Measurements from ENCODE around the gene CAPZA1.

Gene CAPZA1

GRCh38 chr1:112675728-112676381 is 56.2 kb downstream of the CAPZA1 start:
- H3K4me3 ChIP-seq (replicated peaks; ENCODE audit: low read depth, low read length) = peak overlapping the region; percentile 82
- TF ChIP-seq CTCF (IDR thresholded peaks at IDR 0.05; ENCODE audit: low read length, missing control alignments) = no peak
- DNase-seq (ENCODE audit: low read depth) = no peak

- no peak for DNase-seq (ENCODE audit: low read depth)
- no peak for TF ChIP-seq CTCF (IDR thresholded peaks at IDR 0.05; ENCODE audit: low read length, missing control alignments)
- no peak overlapping the region for H3K4me3 ChIP-seq (replicated peaks; ENCODE audit: low read depth, low read length)
Observed at GRCh38 chr1:112676543-112676942, 56.9 kb downstream of the CAPZA1 start.

- H3K4me3 ChIP-seq (replicated peaks; ENCODE audit: low read depth, low read length) = no peak overlapping the region
- no peak for TF ChIP-seq CTCF (IDR thresholded peaks at IDR 0.05; ENCODE audit: low read length, missing control alignments)
- no peak for DNase-seq (ENCODE audit: low read depth)
Observed at GRCh38 chr1:112677501-112677900, 57.9 kb downstream of the CAPZA1 start.

GRCh38 chr1:112678605-112679004 is 59.0 kb downstream of the CAPZA1 start:
- no peak for DNase-seq (ENCODE audit: low read depth)
- no peak for TF ChIP-seq CTCF (IDR thresholded peaks at IDR 0.05; ENCODE audit: low read length, missing control alignments)
- H3K4me3 ChIP-seq (replicated peaks; ENCODE audit: low read depth, low read length) = no peak overlapping the region

- H3K4me3 ChIP-seq (replicated peaks; ENCODE audit: low read depth, low read length) = no peak overlapping the region
- no peak for DNase-seq (ENCODE audit: low read depth)
- TF ChIP-seq CTCF (IDR thresholded peaks at IDR 0.05; ENCODE audit: low read length, missing control alignments) = no peak
Observed at GRCh38 chr1:112685913-112686312, 66.3 kb downstream of the CAPZA1 start.

- H3K4me3 ChIP-seq (replicated peaks; ENCODE audit: low read depth, low read length) = no peak overlapping the region
- no peak for TF ChIP-seq CTCF (IDR thresholded peaks at IDR 0.05; ENCODE audit: low read length, missing control alignments)
- DNase-seq (ENCODE audit: low read depth) = no peak
Observed at GRCh38 chr1:112686417-112686816, 66.8 kb downstream of the CAPZA1 start.

GRCh38 chr1:112686835-112687234 is 67.2 kb downstream of the CAPZA1 start:
- H3K4me3 ChIP-seq (replicated peaks; ENCODE audit: low read depth, low read length) = no peak overlapping the region
- DNase-seq (ENCODE audit: low read depth) = no peak
- TF ChIP-seq CTCF (IDR thresholded peaks at IDR 0.05; ENCODE audit: low read length, missing control alignments) = no peak

All from fibroblast of pulmonary artery (primary cell).